ENCODE results near the gene DDX54. TPM values are rescaled to one million over a fixed set of nuclear protein-coding genes. Genes with fewer than 3 reads are reported as not detected.

DDX54 gene
- total RNA-seq, 1 donor: 33.7 TPM

DNA sequence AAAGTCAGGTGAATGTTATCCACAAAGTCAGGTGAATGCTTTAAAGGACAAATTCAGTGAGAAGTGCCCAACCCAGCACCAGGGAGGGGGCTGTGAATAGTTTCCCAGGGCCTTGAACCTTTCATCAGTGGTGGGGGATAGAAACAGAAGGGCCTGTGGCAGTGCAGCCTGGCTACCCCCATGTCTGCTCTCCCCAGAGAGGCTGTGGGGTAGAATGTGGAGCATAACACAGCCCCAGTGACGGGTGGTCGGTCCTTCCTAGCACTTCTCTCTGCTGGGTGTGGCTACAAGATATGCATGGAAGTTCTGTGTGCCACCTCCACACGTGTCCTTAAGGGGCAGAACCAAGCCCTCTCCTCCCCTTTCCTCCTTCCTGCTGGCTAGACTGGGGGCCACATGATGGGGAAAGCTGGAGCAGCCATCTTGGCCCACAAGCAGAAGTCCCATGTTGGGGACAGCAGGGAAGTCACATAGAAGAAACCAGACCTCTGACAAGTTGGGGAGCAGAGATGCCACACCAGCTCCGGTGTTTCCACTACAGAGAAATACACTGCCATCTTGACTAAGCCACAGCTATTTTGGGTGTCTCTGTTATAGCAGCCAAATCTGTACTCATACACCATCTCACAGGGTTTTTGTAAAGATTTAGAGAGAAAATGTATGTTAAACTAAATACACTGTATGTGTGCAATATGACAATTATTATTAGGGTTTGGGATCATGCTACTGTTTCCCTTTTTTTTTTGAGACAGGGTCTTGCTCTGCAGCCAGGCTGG lies 17.2 kb upstream of the DDX54 start:
- TF ChIP-seq, protein P1, sequence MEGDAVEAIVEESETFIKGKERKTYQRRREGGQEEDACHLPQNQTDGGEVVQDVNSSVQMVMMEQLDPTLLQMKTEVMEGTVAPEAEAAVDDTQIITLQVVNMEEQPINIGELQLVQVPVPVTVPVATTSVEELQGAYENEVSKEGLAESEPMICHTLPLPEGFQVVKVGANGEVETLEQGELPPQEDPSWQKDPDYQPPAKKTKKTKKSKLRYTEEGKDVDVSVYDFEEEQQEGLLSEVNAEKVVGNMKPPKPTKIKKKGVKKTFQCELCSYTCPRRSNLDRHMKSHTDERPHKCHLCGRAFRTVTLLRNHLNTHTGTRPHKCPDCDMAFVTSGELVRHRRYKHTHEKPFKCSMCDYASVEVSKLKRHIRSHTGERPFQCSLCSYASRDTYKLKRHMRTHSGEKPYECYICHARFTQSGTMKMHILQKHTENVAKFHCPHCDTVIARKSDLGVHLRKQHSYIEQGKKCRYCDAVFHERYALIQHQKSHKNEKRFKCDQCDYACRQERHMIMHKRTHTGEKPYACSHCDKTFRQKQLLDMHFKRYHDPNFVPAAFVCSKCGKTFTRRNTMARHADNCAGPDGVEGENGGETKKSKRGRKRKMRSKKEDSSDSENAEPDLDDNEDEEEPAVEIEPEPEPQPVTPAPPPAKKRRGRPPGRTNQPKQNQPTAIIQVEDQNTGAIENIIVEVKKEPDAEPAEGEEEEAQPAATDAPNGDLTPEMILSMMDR (IDR thresholded peaks at IDR 0.05; ENCODE audit: insufficient read depth, low read depth, low read length): no peak
- no peak overlapping the region for H3K4me3 ChIP-seq (ENCODE audit: low read depth, low read length)
- no peak for DNase-seq (ENCODE audit: low read depth)

DNA sequence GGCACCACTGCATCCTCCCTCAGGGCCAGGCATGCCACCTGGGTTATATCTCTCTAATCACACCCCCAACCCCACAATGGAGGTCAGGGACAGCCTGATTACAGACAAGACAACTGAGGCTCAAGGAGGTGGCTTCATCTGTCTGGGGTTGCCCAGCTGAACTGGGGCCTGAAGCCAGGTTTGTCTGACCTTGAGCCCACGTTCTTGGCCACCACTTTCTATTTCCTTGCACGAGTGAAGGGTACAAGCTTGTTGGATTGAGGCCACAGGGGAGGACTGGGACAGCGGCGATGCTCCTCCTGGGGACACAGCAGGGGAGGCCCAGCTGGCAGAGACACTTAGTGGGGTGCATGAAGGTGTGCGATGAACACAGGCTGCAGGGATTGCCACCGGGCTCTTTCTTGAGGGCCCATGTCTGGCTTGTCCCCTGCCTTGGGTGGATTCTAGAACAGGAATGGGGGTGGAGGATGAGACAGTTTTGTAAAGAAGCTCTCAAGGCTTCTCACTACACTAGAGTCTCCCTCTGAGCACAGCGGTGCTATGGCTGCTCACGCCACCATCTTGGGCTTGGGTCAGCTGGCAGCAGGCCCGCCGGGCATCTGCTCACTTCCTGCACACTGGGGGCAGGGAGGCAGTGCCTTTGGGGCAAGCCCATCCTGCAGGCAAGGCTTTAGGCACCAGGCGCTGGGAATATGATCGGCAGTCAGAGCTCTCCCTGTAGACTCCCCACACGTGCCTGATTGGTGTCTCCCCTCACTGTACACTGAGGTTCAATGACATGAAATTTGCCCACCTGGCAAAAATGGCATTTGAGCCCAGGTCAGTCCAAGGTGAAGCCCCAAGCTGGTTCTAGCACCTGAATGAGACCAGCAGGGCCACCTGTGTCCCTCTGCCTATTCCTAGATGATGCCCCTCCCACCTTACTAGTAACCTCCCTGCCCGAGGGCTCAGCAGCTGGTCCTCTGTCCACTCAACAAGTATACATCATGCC lies 16.2 kb upstream of the DDX54 start:
- TF ChIP-seq, protein P1 (IDR thresholded peaks at IDR 0.05; ENCODE audit: insufficient read depth, low read depth, low read length): no peak
- no peak for DNase-seq (ENCODE audit: low read depth)
- no peak overlapping the region for H3K4me3 ChIP-seq (ENCODE audit: low read depth, low read length)

DNA sequence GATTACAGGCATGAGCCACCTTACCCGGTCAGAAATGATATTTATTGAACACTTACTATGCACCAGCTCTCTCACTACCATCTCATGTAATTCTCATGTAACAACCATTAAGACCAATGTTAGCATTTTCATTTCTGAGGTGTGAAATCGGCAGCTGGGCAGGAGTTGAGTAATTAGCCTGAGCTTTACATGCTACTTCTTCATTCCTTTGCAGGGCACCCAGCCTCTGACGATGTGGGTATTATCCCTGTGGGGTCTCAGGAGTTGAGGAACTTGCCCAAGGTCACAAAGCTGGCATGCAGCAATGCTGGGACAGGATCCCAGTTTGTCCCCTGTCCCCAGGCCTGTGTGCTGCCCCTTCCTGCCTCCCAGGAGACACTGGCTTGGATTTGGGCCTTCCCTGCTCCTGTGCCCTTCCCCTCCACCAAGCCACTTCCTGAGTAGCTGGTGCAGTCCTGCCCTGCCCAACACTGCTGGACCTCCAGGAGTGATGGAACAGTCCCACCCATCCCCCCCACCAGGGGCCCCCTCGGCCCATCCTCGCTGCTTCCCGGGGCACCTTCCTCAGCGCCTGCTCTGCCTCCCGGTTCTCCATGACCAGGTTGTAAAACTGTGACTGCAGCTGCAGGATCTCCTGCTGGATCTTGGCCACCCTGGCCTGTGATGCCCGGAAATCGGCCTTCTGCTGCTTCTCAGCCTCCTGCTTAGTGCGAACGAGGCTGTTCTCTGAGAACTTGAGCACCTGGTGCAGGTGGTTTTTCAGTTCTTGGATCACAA lies 14.9 kb upstream of the DDX54 start:
- TF ChIP-seq, protein P1 (IDR thresholded peaks at IDR 0.05; ENCODE audit: insufficient read depth, low read depth, low read length): no peak
- DNase-seq (ENCODE audit: low read depth): no peak
- no peak overlapping the region for H3K4me3 ChIP-seq (ENCODE audit: low read depth, low read length)

DNA sequence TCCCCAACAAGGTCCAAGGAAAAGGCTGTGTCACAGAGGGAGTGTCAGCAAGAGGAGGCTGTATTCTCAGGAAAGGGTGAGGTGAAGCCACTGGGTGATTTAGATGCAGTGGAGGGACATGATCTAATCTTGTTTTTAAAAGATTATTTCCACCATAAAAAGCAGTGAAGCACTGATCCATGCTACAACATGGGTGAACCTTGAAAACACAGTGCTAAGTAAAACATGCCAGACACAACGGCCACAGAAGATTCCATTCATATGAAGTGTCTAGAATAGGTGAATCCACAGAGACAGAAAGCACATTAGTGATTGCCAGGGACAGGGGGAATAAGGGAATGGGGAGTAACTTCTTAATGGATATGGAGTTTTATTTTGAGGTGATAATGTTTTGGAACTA lies 13.0 kb upstream of the DDX54 start:
- TF ChIP-seq, protein P1 (IDR thresholded peaks at IDR 0.05; ENCODE audit: insufficient read depth, low read depth, low read length): no peak
- no peak for DNase-seq (ENCODE audit: low read depth)
- H3K4me3 ChIP-seq (ENCODE audit: low read depth, low read length): no peak overlapping the region

DNA sequence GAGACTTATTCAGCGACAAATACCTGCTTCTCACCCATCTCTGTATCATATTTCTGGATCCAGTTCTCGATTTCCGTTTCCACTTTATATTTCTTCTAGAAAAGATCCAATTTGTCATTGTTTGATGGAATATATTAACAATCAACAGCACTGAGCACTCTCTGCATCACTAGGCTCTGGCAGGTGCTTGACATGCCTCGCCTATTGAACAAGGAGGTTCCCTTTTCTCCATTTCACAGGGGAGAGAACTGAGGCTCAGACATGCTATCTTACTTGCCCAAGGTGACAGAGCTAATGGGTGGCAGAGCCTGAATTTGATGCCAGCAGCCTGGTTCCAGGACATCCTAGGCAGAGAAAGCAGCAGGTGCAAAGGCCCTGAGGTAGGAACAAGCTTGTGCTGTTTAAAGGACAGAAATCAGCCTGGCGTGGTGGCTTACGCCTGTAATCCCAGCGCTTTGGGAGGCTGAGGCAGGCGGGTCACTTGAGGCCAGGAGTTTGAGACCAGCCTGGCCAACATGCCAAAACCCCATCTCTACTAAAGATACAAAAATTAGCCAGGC lies 12.3 kb upstream of the DDX54 start:
- no peak for DNase-seq (ENCODE audit: low read depth)

More for the DNA sequence above, 12.3 kb upstream of the DDX54 start:
- no peak overlapping the region for H3K4me3 ChIP-seq (ENCODE audit: low read depth, low read length)
- TF ChIP-seq, protein P1 (IDR thresholded peaks at IDR 0.05; ENCODE audit: insufficient read depth, low read depth, low read length): no peak

Data from fibroblast of villous mesenchyme (primary cell).